NCI-H1048 (cell line): Measurements from ENCODE around the gene PARD3B.

Experiments used
- DNase-seq: peaks from one replicate; lab custom pipeline; 2025; lab: John Stamatoyannopoulos, UW

PARD3B gene

DNA sequence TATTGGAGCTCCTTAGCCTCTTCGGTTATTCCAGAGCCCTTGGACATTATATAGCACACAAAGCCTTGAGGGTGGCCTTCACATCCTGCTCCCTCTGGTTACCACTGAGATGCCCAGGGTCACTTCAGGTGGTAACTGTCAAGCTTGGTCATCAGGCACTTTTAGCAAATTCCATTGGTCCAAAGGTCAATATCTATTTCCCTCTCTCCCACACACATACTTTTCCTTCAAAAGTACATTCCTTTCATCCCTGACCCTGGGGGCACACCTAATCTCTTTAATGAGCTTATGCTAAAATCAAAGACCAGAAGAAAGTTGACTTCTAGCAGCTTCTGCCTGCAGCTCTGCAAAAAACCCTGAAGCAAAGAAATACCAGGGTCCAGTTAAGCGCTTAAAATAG is 965.1 kb downstream of the PARD3B start:
- no peak for DNase-seq

DNA sequence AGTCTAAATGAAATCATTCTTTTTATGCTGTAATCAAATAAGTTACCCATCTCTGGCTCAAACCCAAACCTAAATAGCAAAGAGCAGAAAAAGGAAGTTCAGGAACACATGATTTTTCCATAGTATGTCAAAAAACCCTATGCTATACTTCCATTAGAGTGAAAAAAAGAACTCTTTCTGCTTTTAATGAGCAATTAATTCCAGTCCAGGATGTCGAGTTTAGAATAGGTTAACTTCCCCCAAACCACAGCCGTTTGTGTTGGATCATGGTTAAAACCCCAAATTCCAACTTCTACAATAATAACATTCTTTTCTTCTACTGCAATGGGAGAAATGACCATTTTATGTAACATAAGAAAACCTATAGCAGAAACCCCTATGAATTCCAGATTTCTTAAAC is 965.9 kb downstream of the PARD3B start:
- no peak for DNase-seq

GRCh38 chr2:205511641-205512040 is 966.4 kb downstream of the PARD3B start:
- DNase-seq = no peak

DNA sequence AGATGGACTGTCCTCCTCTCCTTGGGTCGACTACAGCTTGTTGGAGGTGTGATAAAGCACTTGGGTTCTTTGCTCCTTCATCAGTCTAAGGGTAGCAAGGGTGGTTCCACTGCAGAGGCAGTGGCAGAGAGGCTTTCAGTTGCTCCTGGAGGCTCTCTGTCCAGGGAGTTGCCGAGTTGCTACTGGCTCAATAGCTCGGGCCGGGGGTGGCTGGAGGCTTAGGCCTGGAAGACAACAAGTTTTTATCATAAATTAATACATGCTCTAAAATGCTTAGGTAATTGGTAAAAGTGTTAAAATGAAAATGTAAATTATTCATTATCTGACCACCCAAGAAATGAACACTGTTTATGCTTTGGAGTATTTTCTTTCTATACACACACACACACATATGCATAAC is 975.0 kb downstream of the PARD3B start:
- DNase-seq = no peak

- no peak for DNase-seq
These were observed 979.4 kb downstream of the PARD3B start for GRCh38 chr2:205524656-205525055.

- DNase-seq = no peak
These were observed 982.5 kb downstream of the PARD3B start for GRCh38 chr2:205527801-205528200.

DNA sequence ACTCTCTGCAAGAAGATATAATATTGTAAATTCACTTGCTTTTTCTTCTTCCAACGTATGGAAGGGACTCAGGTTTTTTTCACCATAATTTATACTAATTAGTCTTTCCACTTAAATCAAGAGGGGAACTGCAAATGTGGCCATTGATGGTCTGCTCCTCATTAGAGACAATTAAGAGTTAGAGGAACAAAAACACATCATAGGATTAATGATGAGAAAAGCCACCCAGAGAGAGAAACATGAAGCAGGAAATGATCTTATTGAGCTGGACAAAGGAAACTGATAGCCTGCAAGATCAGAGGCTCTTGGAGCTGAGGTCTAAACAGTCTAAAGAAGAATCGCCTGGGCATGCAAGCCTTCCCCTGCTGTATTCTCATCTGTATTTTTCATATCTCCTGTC is 985.8 kb downstream of the PARD3B start:
- no peak for DNase-seq

GRCh38 chr2:205531489-205532148 is 986.3 kb downstream of the PARD3B start:
- no peak for DNase-seq

DNA sequence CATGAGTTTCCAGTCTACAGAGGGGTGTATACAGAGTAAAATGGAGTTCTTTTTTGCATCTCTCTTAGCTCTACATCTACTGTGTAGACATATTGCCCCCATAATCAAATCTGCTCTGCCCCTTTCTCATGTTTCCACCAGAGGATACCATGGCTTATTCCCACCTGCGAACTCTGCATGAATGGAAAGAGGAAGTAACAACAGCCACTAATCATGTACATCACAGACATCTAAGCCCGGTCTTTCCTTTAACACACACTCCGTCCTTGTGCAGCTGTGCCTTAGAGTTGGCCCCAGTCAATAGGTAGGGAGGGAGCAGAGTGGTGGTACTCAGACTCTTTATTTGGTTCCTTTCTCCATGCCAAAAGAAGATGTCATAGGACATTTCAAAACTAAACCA is 989.7 kb downstream of the PARD3B start:
- DNase-seq = no peak

- no peak for DNase-seq
These were observed 994.3 kb downstream of the PARD3B start for GRCh38 chr2:205539603-205540002.

GRCh38 chr2:205540036-205540435 is 994.8 kb downstream of the PARD3B start:
- no peak for DNase-seq

- no peak for DNase-seq
These were observed 998.1 kb downstream of the PARD3B start for GRCh38 chr2:205543262-205543843.

- no peak for DNase-seq
These were observed 998.8 kb downstream of the PARD3B start for GRCh38 chr2:205543937-205544702.

GRCh38 chr2:205545971-205546816 is 1000.9 kb downstream of the PARD3B start:
- DNase-seq = no peak

- DNase-seq = no peak
These were observed 1010.4 kb downstream of the PARD3B start for GRCh38 chr2:205555566-205556230.

DNA sequence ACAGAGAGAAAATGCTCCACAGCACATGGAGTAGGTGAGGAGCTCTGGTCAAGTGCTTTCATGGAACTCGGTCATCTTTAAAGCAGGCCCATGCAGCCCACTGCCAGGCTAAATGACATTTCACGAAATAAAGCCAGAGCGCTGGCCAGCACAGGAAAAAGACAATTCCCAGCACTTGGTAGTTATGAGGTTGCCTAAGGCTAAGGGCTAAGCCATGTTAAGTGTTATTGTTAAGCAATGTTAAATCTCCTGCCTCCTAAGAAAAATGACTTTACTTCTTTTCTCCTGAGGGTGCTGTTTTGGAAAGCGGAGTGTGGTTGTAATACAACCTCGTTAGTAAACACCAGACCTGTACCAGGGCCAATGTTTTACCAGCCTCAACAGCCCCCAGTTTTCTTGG is 1011.1 kb downstream of the PARD3B start:
- DNase-seq = no peak

- DNase-seq = no peak
These were observed 1011.7 kb downstream of the PARD3B start for GRCh38 chr2:205556841-205557539.

GRCh38 chr2:205557873-205558272 is 1012.6 kb downstream of the PARD3B start:
- no peak for DNase-seq

GRCh38 chr2:205561441-205561840 is 1016.2 kb downstream of the PARD3B start:
- no peak for DNase-seq

DNA sequence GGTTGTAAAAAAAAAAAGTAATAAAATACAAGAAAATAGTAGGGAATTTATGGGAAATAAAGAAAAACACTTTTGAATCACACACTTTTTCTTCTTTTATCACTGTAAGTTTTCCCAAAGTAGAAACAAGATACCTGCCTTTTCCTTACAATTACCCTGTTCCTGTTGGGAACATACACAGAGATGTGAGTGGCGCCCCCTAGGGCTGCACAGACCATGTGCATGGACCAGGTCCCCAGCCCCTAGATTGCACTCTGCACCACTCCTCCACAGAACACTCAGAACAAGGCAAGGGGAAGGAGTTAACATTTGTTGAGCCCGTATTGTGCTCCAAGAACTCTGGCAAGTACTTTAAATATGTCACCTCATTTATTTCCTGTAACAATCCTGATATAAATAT is 1018.4 kb downstream of the PARD3B start:
- no peak for DNase-seq
